Activated CD4-positive, alpha-beta T cell treated with anti-CD3 and anti-CD28 coated beads for 24 hours (primary cell): ENCODE data around the gene EEFSEC.

Source experiments
- DNase-seq, 2 donors: peaks; one replicate each; pipeline ENCODE4 v3.0.0-alpha.2; 2020; ENCODE audit warnings: low read depth in 2 of 2

EEFSEC gene

DNA sequence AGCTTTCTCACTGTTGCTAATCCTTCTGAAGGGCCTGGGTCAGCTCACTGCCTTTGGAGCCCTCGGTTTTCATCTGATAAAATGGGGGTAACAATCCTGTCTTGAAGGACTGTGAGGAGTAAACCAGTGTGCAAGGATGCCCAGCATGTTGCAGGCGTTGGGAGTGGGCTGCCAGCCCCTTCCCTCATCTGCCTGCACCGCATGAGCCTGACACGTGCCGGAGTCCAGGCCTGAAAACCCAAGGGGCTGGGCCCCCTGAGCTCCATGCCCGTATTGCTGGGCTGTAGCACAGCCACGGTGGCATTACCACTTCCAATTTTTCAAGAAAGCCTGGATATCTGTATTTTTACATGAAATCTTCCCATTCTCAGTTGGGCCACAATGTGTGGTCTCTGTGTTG lies 215.3 kb downstream of the EEFSEC start:
- DNase-seq, result no peak

DNA sequence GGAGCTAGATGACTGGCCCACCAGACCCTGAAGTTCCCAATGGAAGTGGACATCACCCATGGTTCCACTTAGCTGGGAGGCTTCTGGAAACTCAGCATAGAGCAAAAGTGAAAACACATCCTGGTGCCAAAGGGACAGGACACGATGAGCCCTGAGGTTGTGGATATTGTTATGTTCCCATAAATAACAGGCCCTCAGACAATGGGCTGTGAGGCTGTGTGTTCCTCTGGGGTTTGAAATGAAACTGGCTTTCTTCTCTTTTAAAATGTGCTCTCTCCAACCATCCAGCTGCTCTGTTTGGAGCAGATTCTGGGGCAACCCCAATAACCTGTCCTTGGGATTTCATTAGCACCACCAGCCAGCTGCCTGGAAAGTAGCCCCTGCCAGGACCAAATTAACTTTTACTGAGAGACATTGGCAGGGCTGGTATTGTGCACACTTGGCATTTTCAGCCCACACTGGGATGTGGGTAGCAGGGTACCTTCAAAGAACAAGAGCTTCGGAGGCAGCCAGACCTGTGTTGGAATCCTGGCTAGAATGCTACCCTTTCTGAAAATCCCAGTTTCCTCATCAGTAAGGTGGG lies 215.9 kb downstream of the EEFSEC start:
- no peak for DNase-seq

- no peak for DNase-seq
These were observed 216.8 kb downstream of the EEFSEC start for GRCh38 chr3:128369881-128370642.

DNA sequence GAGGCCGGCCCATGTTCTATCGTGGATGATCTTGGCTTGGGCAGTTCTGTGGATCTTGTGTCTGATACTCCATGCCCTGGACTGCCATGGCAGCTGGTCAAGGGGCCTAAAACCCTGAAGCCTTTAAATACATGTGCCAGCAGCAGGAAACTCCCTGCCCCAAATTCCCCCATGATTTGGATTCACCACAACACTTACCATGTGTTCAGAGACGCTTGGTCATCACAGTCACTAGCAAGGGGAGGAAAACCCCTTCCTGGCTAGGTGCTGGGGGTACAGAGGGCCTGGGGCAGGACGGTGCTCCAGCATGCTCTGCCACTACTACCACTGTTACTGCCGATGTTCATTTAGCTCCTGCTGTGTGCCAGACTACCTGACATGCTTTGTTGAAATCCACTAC lies 219.0 kb downstream of the EEFSEC start:
- no peak for DNase-seq

DNA sequence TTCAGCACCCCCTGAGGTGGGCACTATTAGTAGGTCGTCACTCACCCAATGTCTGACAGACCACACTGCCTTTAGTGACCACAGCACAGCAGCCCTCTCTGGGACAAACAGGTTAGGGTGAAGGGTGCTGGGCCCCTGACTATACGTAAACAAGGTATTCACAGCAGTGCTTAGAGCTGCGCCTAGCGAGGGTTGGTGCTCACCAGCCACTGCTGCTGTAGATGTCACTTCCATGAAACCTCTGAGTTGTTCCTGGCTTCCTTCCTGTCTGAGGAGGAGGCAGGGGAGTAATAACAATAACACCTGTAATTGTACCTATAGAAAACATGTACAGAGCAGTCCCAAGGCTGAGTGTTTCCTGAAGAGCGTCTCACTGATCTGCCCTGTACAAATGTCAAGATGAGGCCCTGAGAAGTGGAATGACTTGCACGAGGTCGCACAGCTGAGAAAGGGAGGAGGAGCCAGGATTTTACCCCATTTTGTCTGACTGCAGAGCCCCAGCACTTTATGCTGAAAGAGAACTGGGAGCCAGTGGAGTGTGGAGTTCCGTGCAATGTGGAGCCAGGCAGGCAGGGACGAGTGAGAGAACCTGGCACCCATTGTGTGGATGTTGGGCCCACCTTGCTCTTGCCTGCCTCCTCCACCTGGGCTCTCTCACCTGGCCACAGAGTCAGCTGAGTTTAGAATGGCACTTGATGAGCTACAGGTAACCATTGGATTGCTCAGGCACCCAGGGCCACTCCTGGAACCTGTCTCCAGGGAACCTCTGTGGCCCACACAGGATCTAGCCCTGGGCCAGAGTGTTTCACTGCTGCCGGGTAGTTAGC lies 219.6 kb downstream of the EEFSEC start:
- no peak for DNase-seq

GRCh38 chr3:128374746-128375445 lies 221.6 kb downstream of the EEFSEC start:
- no peak for DNase-seq

DNA sequence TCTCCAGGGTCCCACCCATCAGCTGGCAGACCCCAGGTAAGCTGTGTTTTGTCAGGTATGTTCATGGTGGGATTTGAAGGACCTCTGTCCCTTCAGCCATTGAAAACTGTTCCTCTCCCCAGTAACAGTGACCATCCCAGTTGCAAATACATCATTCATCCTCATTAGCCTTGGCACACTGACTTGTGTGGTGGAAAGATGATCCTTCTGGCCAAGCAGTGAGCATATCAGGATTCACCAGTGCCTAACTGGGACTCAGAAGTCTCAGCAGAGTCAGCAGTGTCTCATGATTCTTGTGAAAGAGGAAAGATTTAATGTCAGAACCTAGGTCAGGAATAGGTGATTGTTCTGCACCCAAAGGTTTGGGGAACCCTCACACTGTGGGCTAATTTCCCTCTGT lies 223.2 kb downstream of the EEFSEC start:
- DNase-seq, result no peak

DNA sequence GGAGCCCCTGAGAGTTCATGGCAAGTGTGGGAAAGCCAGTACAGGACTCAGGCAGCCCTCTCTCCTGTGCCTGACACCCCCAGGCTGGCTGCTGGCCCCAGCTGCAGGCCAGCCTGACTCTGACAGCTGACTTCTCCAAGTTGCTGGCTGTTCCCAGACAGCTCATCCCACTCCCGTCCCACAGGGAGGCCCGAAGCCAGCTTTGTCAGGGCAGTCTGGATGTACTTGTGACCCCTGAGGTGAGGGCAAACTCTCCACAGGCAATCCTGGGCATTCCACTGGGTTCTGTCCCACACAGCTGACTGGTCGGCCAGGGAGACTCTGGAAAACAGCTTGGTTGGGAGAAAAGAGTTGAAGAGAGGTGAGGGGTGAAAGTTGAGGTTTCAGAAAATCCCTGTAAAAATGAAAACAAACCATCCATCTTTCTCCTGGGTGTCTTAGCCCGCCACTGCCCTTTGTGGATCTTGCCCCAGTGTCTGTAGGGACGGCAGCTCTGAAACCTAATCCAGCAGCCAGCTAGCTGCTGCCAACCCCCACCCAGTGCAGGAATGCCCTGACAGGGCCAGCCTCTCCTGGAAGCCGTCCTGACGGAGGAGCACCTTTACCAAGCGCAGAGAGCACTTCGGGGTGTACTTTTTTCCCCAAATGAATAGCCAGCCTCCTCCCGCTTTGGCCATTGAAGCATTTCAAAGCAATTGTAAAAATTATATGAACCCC lies 225.5 kb downstream of the EEFSEC start:
- no peak for DNase-seq

- no peak for DNase-seq
These were observed 226.3 kb downstream of the EEFSEC start for GRCh38 chr3:128379367-128380160.

DNA sequence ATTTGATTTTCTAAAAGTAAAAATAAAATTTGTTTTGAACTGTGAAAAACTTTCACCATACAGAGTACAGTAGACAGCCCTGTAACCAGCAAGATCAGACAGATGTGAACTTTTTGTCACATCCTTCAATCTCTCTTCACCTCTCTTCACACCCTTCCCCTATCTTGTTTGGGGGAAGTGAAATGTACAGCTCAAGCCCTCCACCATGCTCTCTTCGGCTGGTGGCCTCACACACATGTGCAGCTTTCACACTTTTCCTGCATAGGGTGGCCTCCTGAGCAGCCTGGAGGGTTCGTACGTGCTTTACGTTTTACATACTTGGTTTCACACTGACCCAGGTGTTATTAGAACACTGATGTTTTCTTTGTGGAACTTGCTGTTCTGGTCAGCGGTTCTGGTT lies 227.0 kb downstream of the EEFSEC start:
- DNase-seq, result no peak

- DNase-seq, result no peak
These were observed 227.4 kb downstream of the EEFSEC start for GRCh38 chr3:128380719-128381118.

- no peak for DNase-seq
These were observed 228.3 kb downstream of the EEFSEC start for GRCh38 chr3:128381609-128382008.

GRCh38 chr3:128382221-128382807 lies 229.0 kb downstream of the EEFSEC start:
- no peak for DNase-seq

- DNase-seq, result peak; percentile 24 to 39
These were observed 230.3 kb downstream of the EEFSEC start for GRCh38 chr3:128383316-128384235.

DNA sequence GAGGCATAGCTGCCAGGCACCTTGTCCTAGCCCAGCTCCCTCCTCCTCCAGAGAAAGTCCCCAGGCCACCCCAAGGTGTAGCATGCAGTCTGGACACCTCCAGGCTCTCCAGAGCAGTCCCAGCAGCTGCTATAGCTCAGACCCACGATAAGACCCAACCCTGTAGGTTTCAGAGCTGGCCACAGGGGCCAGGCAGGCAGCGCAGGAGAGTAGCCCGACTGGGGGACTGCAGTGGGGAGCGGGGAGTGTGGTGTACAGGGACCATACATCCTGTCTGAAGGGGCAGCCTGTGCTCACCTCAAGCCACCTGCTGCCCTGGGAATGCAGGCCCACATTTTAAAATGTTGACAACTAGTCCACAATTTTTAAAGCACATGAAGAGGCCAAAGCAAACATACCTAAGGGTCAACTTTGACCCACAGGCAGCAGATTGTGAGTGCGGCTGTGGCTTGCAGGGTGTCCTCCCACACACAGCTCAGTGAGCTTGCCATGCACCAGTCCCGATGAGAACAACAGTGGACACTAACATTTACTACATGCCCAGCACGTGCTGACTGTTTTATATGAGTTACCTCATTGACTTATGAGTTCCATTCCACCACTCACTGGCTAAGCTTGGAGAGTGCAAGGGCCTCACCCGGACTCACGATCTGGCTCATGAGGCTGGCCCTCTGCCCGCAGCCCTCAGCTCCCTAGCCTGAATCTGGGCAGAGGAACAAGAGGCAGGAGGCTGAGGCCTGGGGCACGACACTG lies 232.0 kb downstream of the EEFSEC start:
- DNase-seq, result no peak

GRCh38 chr3:128388932-128389331 lies 235.7 kb downstream of the EEFSEC start:
- DNase-seq, result no peak

GRCh38 chr3:128390867-128391266 lies 237.6 kb downstream of the EEFSEC start:
- no peak for DNase-seq

- DNase-seq, result no peak
These were observed 238.7 kb downstream of the EEFSEC start for GRCh38 chr3:128392021-128392420.
